HFFc6 (cell line): ENCODE measurements around the gene TMEM170B. TPM values are rescaled to one million over a fixed set of nuclear protein-coding genes. Genes with fewer than 3 reads are reported as not detected.

ENCODE experiments used
- DNase-seq: peaks from one replicate; pipeline ENCODE4 v3.0.0-alpha.2; 2018
- H3K27ac Mint-ChIP-seq: 2 replicates; pipeline ENCODE4 v1.8.0; 2020; ENCODE audit warnings: mild to moderate bottlenecking, mixed read lengths
- H3K27me3 Mint-ChIP-seq: 2 replicates; pipeline ENCODE4 v1.8.0; 2021; ENCODE audit warnings: mild to moderate bottlenecking, moderate library complexity, mixed read lengths; ENCODE audit not compliant: insufficient read depth
- H3K36me3 Mint-ChIP-seq: 2 replicates; pipeline ENCODE4 v1.8.0; 2021; ENCODE audit warnings: low read depth, mixed read lengths
- H3K4me1 Mint-ChIP-seq: 2 replicates; pipeline ENCODE4 v1.8.0; 2020; ENCODE audit warnings: low read depth, mixed read lengths
- H3K4me3 Mint-ChIP-seq: 2 replicates; pipeline ENCODE4 v1.8.0; 2020; ENCODE audit warnings: mild to moderate bottlenecking, moderate library complexity, mixed read lengths
- H3K9me3 Mint-ChIP-seq: 2 replicates; pipeline ENCODE4 v1.8.0; 2020; ENCODE audit warnings: mild to moderate bottlenecking, mixed read lengths
- total RNA-seq, 6 experiments: library from RNA; stranded (reverse); fragmentation: NEBNext Ultra II Directional; extraction: Animal tissue kit (Norgen Biotek cat#: 25700); gene quantifications; 2 replicates in 1 of 6; 3 replicates in 5 of 6; pipeline ENCODE4 v1.2.3, GENCODE V29; 2021
- TF ChIP-seq, protein P1 (sequence below): fragments of 200-600 bp; sonication (generic); IDR thresholded peaks from 2 replicates; pipeline ENCODE4 v1.5.0; 2021; ENCODE audit warnings: antibody characterized with exemption, mild to moderate bottlenecking

Gene TMEM170B
- total RNA-seq, 6 experiments from 2014 or later = 0.14 to 0.21 (median 0.19) TPM

DNA sequence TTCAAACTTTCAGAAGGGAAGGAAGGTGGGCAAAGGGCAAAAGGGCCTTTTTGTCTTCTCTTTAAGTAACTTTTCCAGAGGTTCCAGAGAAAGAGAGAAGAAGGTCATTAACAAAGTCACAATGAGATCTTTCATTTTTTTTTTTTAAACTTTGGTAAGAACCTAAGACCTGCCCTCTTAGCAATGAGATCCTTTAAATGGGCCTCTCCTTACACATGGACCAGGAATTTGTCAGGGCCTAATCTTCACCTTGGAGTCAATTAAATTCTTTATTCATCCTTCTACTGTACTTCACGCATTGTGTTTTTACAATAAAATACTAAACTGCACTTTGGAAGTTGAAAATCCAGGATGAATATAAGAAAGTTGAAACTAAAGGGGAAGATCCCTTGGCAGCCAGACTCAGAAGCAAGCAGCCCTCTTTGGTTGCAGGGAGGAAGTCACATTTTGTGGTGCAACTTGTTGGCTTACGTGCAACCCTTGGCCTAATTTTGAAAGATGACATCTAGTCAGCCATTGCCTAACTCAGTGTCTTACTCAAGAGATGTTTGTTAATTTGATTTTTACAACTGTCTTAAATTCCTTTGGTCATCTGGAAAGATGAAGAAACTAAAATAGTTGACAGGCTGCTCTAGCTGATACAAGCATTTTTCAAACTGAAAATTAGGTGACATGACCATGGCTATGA, 11.9 kb upstream of the TMEM170B start:
- Mint-ChIP-seq H3K36me3 (no peaks in the 10 kb centered on the region), H3K27me3 (no peaks in the 10 kb centered on the region; the same call in none of the 2 replicates), H3K4me3 (no peak overlapping the region), H3K4me1 (no peaks in the 10 kb centered on the region), H3K27ac (no peak overlapping the region), H3K9me3 (no peaks in the 10 kb centered on the region)
- DNase-seq = peak; percentile 8
- TF ChIP-seq, protein P1, sequence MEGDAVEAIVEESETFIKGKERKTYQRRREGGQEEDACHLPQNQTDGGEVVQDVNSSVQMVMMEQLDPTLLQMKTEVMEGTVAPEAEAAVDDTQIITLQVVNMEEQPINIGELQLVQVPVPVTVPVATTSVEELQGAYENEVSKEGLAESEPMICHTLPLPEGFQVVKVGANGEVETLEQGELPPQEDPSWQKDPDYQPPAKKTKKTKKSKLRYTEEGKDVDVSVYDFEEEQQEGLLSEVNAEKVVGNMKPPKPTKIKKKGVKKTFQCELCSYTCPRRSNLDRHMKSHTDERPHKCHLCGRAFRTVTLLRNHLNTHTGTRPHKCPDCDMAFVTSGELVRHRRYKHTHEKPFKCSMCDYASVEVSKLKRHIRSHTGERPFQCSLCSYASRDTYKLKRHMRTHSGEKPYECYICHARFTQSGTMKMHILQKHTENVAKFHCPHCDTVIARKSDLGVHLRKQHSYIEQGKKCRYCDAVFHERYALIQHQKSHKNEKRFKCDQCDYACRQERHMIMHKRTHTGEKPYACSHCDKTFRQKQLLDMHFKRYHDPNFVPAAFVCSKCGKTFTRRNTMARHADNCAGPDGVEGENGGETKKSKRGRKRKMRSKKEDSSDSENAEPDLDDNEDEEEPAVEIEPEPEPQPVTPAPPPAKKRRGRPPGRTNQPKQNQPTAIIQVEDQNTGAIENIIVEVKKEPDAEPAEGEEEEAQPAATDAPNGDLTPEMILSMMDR = no peak

DNA sequence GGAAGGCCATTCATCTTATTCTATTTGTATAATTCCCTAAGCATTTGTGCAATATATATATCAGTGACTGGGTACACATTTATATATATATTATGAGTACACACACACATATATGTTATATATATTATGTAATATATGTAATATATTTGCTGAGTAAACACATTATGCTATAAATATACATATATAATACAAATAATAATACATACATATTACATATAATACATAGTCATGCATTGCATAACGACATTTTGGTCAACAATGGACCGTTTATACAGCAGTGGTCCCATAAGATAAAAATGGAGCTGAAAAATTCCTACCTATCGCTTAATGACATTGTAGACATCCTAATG, 11.4 kb upstream of the TMEM170B start:
- Mint-ChIP-seq H3K4me3 (no peak overlapping the region), H3K4me1 (no peaks in the 10 kb centered on the region), H3K27me3 (no peaks in the 10 kb centered on the region; the same call in 1 of the 2 replicates), H3K36me3 (no peaks in the 10 kb centered on the region), H3K27ac (no peak overlapping the region), H3K9me3 (no peaks in the 10 kb centered on the region)
- DNase-seq = no peak
- TF ChIP-seq, protein P1 = no peak

DNA sequence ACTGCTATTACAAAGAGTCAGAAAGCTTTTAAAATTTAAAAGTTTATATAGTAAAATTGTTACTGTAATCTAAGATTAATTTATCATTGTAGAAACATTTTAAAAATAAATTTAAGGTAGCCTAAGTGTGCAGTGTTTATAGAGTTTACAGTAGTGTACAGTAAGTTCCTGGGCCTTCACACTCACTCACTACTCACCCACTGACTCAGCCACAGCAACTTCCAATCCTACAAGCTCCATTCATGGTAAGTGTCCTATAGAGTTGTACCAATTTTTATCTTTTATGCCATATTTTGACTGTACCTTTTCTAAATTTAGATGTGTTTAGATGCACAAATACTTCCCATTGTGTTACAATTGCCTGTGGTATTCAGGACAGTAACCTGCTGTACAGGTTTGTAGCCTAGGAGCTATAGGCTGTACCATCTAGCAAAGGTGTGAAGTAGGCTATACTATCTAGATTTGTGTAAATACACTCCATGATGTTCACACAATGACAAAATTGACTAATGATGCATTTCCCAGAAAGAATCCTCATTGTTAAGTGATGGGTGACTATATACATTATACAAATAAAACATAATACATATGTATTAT, 10.2 kb upstream of the TMEM170B start:
- H3K27ac Mint-ChIP-seq = no peak overlapping the region
- no peaks in the 10 kb centered on the region for H3K9me3 Mint-ChIP-seq
- H3K27me3 Mint-ChIP-seq = peaks cover 2% of the 10 kb centered on the region
- DNase-seq = no peak
- no peaks in the 10 kb centered on the region for H3K4me1 Mint-ChIP-seq
- H3K36me3 Mint-ChIP-seq = no peaks in the 10 kb centered on the region
- no peak overlapping the region for H3K4me3 Mint-ChIP-seq
- TF ChIP-seq, protein P1 = no peak

DNA sequence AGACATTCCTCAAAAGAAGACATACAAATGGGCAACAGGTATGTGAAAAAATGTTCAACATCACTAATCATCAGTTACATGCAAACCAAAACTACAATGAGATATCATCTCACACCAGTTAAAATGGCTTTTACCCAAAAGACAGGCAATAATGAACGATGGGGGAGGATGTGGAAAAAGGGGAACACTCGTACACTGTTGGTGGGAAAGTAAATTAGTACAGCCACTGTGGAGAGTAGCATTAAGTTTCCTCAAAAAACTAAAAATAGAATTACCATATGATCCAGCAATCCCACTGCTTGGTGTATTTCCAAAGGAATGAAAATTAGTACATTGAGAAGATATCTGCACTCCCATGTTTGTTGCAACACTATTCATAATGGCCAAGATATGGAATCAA, 8.6 kb upstream of the TMEM170B start:
- Mint-ChIP-seq H3K9me3 (no peaks in the 10 kb centered on the region), H3K27ac (no peak overlapping the region), H3K36me3 (no peaks in the 10 kb centered on the region), H3K4me3 (no peak overlapping the region), H3K4me1 (no peaks in the 10 kb centered on the region), H3K27me3 (peaks cover 5% of the 10 kb centered on the region)
- DNase-seq = no peak
- TF ChIP-seq, protein P1 = no peak

DNA sequence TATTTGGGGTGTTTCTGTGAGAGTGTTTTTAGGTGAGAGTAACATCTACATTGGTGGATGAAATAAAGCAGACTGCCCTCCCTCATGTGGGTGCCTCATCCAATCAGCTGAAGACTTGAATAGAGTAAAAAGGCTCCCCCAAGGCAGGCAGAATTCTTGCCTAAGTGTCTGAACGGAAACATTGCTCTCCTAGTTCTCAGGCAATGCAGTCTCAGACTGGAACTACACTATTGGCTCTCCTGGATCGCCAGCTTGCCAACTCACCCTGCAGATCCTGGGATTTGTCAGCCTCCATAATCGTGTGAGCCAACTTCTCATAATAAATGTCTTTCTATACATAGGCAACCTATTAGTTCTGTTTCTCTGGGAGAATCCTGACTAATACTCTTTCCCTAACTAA, 5.5 kb upstream of the TMEM170B start:
- TF ChIP-seq, protein P1 = no peak
- Mint-ChIP-seq H3K9me3 (no peaks in the 10 kb centered on the region), H3K36me3 (no peaks in the 10 kb centered on the region), H3K4me1 (peaks cover 6% of the 10 kb centered on the region), H3K27ac (no peak overlapping the region), H3K27me3 (peaks cover 14% of the 10 kb centered on the region), H3K4me3 (no peak overlapping the region)
- DNase-seq = no peak
